ENCODE data around the gene RNF34. TPM values are rescaled to one million over a fixed set of nuclear protein-coding genes. Genes with fewer than 3 reads are reported as not detected.

RNF34 gene
- total RNA-seq, 1 experiment from 2014 or later = 66.4 TPM

DNA sequence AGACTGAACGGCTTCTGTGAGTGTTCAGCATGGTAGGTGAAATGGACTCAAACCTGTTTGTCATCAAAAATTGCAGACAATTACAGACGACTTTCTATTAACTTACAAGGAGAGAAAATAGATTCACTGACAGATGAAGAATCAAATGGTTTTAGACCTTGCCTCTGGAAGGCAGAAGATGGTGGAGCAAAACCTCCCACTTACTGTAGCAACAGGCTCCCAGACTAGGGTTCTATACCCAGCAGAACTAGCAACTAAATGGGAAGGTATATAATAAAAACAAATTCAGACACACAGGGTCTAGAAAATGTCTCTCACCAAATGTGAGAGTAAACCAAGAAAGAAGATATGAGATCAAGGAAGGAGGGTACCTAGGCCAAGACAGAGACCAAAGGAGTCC lies 36.8 kb downstream of the RNF34 start:
- Histone ChIP-seq H2BK15ac (ENCODE audit: low read depth, low read length) (no peak overlapping the region), H3K27me3 (ENCODE audit: insufficient read depth, low read length) (no peaks in the 10 kb centered on the region), H3K79me2 (ENCODE audit: insufficient read depth, low read length) (no peaks in the 10 kb centered on the region), H3K27ac (ENCODE audit: insufficient read length, low read depth, low read length) (no peak overlapping the region), H3K4me1 (ENCODE audit: insufficient read depth, low read length) (no peaks in the 10 kb centered on the region), H3K14ac (ENCODE audit: insufficient read depth, low read length) (no peak overlapping the region), H3K23me2 (ENCODE audit: insufficient read length, low read depth, low read length, poor library complexity, severe bottlenecking) (no peaks in the 10 kb centered on the region), H2BK12ac (ENCODE audit: insufficient read length, low read depth, low read length) (no peak overlapping the region), H3K56ac (ENCODE audit: insufficient read length, low read depth, low read length) (no peak overlapping the region), H4K91ac (ENCODE audit: insufficient read length, low read depth, low read length) (no peak overlapping the region), H3K9ac (ENCODE audit: extremely low read depth, insufficient read length, low read length) (no peak overlapping the region), H3K79me1 (ENCODE audit: insufficient read depth, low read depth, low read length, poor library complexity, severe bottlenecking) (peaks cover 4% of the 10 kb centered on the region), H4K5ac (ENCODE audit: insufficient read length, low read depth, low read length) (no peak overlapping the region), H4K8ac (replicated peaks; ENCODE audit: insufficient read length, low read depth, low read length) (no peak overlapping the region), H2AFZ (ENCODE audit: low read length) (no peak overlapping the region), H3K18ac (ENCODE audit: insufficient read length, low read depth, low read length) (no peak overlapping the region), H3K23ac (ENCODE audit: insufficient read length, low read depth, low read length) (no peak overlapping the region), H2BK20ac (ENCODE audit: low read depth, low read length, poor library complexity, severe bottlenecking) (no peak overlapping the region), H2BK120ac (ENCODE audit: low read depth, low read length, poor library complexity, severe bottlenecking) (no peak overlapping the region), H2AK5ac (ENCODE audit: insufficient read length, low read length) (no peak overlapping the region), H3K4ac (ENCODE audit: low read depth, low read length) (no peak overlapping the region), H3K9me3 (ENCODE audit: control insufficient read depth, low read depth, low read length) (no peaks in the 10 kb centered on the region), H3T11ph (ENCODE audit: low read length) (no peak overlapping the region), H4K20me1 (ENCODE audit: control insufficient read depth, insufficient read depth, insufficient read length) (no peaks in the 10 kb centered on the region), H2BK5ac (ENCODE audit: insufficient read length, low read length) (no peak overlapping the region), H3K4me2 (ENCODE audit: insufficient read depth, insufficient read length, low read length) (no peak overlapping the region)
- WGBS (ENCODE audit: extremely low coverage, insufficient read length, low lambda C conversion rate) = no CpG with 5 or more reads among the region's 2 CpGs
- Mint-ChIP-seq H3K36me3 (ENCODE audit: insufficient read depth in 1 of 3, low read depth in 3 of 3) (peaks cover 62 to 94% (median 94%) of the 10 kb centered on the region in 3 experiments), H3K27me3 (ENCODE audit: low read depth) (no peaks in the 10 kb centered on the region), H3K9me3 (peaks cover 0 to 4% of the 10 kb centered on the region in 2 experiments; a peak in 2 of 5 replicates), H3K4me3 (no peak overlapping the region), H3K4me1 (no peaks in the 10 kb centered on the region), H3K27ac (no peak overlapping the region)
- TF ChIP-seq, protein P1, sequence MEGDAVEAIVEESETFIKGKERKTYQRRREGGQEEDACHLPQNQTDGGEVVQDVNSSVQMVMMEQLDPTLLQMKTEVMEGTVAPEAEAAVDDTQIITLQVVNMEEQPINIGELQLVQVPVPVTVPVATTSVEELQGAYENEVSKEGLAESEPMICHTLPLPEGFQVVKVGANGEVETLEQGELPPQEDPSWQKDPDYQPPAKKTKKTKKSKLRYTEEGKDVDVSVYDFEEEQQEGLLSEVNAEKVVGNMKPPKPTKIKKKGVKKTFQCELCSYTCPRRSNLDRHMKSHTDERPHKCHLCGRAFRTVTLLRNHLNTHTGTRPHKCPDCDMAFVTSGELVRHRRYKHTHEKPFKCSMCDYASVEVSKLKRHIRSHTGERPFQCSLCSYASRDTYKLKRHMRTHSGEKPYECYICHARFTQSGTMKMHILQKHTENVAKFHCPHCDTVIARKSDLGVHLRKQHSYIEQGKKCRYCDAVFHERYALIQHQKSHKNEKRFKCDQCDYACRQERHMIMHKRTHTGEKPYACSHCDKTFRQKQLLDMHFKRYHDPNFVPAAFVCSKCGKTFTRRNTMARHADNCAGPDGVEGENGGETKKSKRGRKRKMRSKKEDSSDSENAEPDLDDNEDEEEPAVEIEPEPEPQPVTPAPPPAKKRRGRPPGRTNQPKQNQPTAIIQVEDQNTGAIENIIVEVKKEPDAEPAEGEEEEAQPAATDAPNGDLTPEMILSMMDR (conservative IDR thresholded peaks at IDR 0.05) = no peak
- DNase-seq = no peak

All from H9 (cell line).